IMR-90 (cell line): Measurements from ENCODE around the gene SDR9C7.

Experiments
- BHLHE40 ChIP-seq: fragments of 150-350 bp; IDR thresholded peaks from 2 replicates; pipeline ENCODE4 v1.6.1; 2016; ENCODE audit warnings: mild to moderate bottlenecking, low read depth, low read length
- CTCF ChIP-seq: conservative IDR thresholded peaks from 2 replicates; pipeline ENCODE4 v1.5.1; 2012; ENCODE audit warnings: mild to moderate bottlenecking, low read depth, low read length, improper control_type of control experiment
- MXI1 ChIP-seq: IDR thresholded peaks from 2 replicates; pipeline ENCODE4 v1.6.1; 2012; ENCODE audit warnings: low read depth, mild to moderate bottlenecking, low read length, moderate library complexity, borderline replicate concordance
- RAD21 ChIP-seq: IDR thresholded peaks from 2 replicates; pipeline ENCODE4 v1.6.1; 2012; ENCODE audit warnings: low read length, improper control_type of control experiment
- RFX5 ChIP-seq: IDR thresholded peaks from 2 replicates; pipeline ENCODE4 v1.8.0; 2012; ENCODE audit warnings: low read depth, mild to moderate bottlenecking, low read length, moderate library complexity
- SMC3 ChIP-seq: fragments of 150-350 bp; IDR thresholded peaks from 2 replicates; pipeline ENCODE4 v1.6.1; 2016; ENCODE audit warnings: low read depth, mild to moderate bottlenecking, antibody characterized with exemption, low read length, moderate library complexity
- TF ChIP-seq, protein P1 (sequence below): fragments of 150-350 bp; IDR thresholded peaks from 2 replicates; pipeline ENCODE4 v1.6.1; 2016; ENCODE audit warnings: low read depth, mild to moderate bottlenecking, low read length, moderate library complexity, borderline replicate concordance

DNA sequence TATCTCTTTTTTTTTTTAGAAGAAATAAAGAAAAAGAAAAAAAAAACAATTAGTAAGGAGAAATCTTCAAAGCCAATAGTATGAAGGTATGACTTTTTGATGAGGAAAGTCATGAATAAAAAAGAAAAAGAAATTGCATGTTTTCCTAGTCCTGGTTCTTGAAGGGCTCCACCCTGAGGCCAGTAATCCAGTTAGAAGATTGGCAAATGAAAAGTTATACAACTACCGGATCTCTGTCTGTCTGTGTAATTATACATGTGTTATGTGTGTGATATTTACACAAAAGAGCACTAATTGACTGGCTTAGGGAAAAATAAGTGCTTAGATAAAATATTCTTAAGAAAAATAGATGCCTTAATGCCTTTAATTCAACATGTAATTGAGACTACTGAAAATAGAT, 28.4 kb downstream of the SDR9C7 start:
- TF ChIP-seq CTCF: no peak
- TF ChIP-seq, protein P1, sequence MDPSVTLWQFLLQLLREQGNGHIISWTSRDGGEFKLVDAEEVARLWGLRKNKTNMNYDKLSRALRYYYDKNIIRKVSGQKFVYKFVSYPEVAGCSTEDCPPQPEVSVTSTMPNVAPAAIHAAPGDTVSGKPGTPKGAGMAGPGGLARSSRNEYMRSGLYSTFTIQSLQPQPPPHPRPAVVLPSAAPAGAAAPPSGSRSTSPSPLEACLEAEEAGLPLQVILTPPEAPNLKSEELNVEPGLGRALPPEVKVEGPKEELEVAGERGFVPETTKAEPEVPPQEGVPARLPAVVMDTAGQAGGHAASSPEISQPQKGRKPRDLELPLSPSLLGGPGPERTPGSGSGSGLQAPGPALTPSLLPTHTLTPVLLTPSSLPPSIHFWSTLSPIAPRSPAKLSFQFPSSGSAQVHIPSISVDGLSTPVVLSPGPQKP: no peak
- no peak for TF ChIP-seq RFX5
- TF ChIP-seq RAD21: no peak
- no peak for TF ChIP-seq MXI1
- TF ChIP-seq SMC3: no peak
- TF ChIP-seq BHLHE40: no peak
